Stimulated activated CD4-positive, alpha-beta T cell treated with anti-CD3 and anti-CD28 coated beads, TNF-alpha, amount 100 ng/mL, for 24 hours (primary cell): ENCODE data around the gene SELE.
A peak's percentile ranks its signal among the peaks of the same experiment; 100 is the strongest.
"Not testable (repeated sequence)": the region's sequence is repeated elsewhere in the genome, so short reads cannot be mapped to it uniquely, and the experiment has no call there.

Source experiments
- DNase-seq, 3 experiments: peaks; one replicate each; pipeline ENCODE4 v3.0.0-alpha.2; 2020; ENCODE audit warnings: low read depth in 3 of 3

The SELE gene

DNA sequence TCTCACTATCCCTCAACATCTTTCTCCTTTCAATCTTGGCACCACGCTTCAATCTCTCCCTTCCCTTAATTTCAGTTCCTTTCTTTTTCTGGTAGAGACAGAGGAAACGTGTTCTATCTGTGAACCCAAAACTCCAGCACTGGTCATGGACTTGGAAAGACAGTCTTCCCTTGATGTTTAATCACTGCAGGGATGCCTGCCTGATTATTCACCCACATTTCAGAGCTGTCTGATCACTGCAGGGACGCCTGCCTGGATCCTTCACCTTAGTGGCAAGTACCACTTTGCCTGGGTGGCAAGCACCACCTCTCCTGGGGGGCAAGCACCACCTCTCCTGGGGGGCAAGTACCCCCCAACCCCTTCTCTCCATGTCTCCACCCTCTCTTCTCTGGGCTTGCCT lies 50.2 kb downstream of the SELE start:
- no peak for DNase-seq

DNA sequence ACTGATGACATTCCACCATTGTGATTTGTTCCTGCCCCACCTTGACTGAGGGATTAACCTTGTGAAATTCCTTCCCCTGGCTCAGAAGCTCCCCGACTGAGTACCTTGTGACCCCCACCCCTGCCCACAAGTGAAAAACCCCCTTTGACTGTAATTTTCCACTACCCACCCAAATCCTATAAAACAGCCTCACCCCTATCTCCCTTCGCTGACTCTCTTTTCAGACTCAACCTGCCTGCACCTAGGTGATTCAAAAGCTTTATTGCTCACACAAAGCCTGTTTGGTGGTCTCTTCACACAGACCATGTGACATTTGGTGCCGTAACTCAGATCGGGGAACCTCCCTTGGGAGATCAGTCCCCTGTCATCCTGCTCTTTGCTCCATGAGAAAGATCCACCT lies 50.7 kb downstream of the SELE start:
- not testable (repeated sequence) for DNase-seq

- DNase-seq = no peak
Measured at GRCh38 chr1:169682071-169682470, 51.8 kb downstream of the SELE start.

- DNase-seq = no peak
Measured at GRCh38 chr1:169681140-169681539, 52.7 kb downstream of the SELE start.

DNA sequence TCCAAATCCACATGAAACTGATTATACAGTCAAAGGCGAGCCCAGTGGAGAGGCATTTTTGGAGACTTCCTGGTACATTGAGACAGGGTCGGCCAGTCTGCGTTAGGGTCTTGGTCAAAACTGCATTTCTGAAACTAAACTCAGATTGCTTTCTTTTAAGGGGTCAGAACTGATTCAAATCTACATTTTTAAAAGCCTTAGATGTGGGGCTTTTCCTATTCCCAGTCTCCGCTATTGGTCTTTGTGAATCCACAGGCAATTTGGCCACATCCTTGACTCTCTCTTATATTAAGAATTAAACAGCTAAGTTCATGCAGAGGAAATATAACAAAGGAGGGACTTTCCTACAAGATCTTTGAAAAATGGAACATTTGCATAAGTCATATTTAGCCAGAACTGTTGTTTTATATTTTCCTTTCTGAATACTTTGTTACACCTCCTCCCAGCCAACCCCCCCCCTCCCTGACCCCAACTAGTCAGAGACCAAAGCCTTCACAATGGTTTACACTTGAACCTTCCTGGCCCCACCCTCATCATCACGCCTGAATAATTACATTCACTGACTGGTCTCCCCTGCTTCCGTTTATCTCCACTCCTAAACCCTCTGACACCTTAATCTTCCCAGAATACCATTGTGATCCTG lies 53.4 kb downstream of the SELE start:
- peak; percentile 41 to 71 (median 45) for DNase-seq

DNA sequence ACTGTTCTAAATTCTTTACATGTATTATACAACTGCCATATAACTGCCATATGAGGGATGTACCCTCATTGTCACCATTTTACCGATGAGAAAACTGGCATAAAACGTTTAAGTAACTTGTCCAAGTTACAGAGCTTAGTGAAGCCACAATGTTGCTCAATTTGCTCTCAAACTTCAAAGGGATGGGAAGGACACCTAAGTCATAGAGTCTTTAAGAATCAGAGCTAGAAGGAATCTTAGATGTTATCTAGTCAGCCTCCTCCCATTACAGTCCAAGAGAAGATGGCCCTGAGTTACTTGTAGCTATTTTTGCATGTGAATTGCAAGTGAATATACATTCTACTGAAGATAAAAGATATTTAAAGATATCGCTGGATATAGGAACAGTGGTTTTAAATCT lies 54.2 kb downstream of the SELE start:
- DNase-seq = no peak

DNA sequence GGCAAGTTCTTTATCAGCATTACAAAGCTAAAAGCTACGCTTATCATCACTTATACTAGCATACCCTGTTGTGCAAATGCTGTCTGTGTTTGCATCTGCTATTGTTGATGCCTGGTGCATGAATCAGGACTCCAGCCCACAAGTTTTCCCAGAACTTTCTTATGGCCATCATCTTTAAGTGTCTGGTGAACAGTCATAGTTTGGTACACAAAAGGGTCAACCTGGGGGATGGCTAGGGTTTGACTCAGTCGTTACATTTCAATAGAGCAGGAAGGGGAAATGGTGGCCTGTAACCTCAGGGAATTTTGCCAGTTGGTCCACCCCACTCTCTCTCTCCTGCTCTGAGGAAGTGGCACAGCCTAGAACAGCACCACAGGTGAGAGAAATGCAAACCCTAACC lies 57.9 kb downstream of the SELE start:
- no peak for DNase-seq
